Right cardiac atrium (tissue), 5 donors: Measurements from ENCODE around the gene FRZB. TPM values are rescaled to one million over a fixed set of nuclear protein-coding genes. Genes with fewer than 3 reads are reported as not detected.

Experiments
- ATAC-seq, 2 donors: fragments of 200-7000 bp; cut with Tn5 transposase; one replicate each; pipeline versions ENCODE4 v1.8.0 to v1.9.1; 2020; ENCODE audit warnings: moderate library complexity in 2 of 2, mild to moderate bottlenecking in 1 of 2
- DNase-seq, 3 donors: peaks; one replicate each; pipeline ENCODE4 v3.0.0-alpha.2; 2020
- H3K27ac ChIP-seq: one replicate; pipeline ENCODE4 v1.5.1; 2013; ENCODE audit warnings: mild to moderate bottlenecking, low read length, control low read depth, moderate library complexity
- H3K27me3 ChIP-seq: one replicate; pipeline ENCODE4 v1.6.1; 2013; ENCODE audit not compliant: control insufficient read depth, insufficient read depth
- H3K4me1 ChIP-seq: one replicate; pipeline ENCODE4 v1.6.1; 2013; ENCODE audit warnings: low read length; ENCODE audit not compliant: control insufficient read depth, insufficient read depth
- H3K4me3 ChIP-seq: one replicate; pipeline ENCODE4 v1.5.1; 2013; ENCODE audit warnings: low read length, control low read depth
- H3K9me3 ChIP-seq: one replicate; pipeline ENCODE4 v1.6.1; 2013; ENCODE audit warnings: low read length; ENCODE audit not compliant: control insufficient read depth
- WGBS: extraction: QIAGEN DNeasy Blood & Tissue Kit; methylation state at CpG from one replicate; pipeline ENCODE4 v1.1.7; 2013; 5-methylcytosine and 5-hydroxymethylcytosine counted together
- intact Hi-C, 4 donors: fragments of 100-400 bp; cut with DNase I; formaldehyde crosslinking; loops; one replicate each; pipeline versions ENCODE4 v1.11.0 to v1.14.0; 2022 to 2023
- polyA plus RNA-seq: library from polyadenylated mRNA; stranded (reverse); fragments of 200-250 nt; gene quantifications from one replicate; pipeline ENCODE4 v1.2.3, GENCODE V29; 2013
- total RNA-seq, 4 donors: library from RNA; stranded (reverse); fragmentation: NEBNext Ultra II Directional; extraction: Animal tissue kit (Norgen Biotek cat#: 25700); gene quantifications; one replicate each; pipeline ENCODE4 v1.2.1, GENCODE V29; 2021
- donor health status: healthy with polysubstance abuse.
- donor health status: DM: no; HTN: yes; CAD: no.
- donor health status: DM: no; HTN: no; CAD: no.
- donor health status: DM: no; HTN: yes; CAD: no; lungs with severe emphysema.
- donor health status: DM: yes; HTN: yes; CAD: no.

The FRZB gene
- total and polyA plus RNA-seq, 5 donors, result 2.8 to 7.1 (median 3.2) TPM

- no peaks in the 10 kb centered on the region for H3K9me3 ChIP-seq
- H3K27me3 ChIP-seq, result no peaks in the 10 kb centered on the region
- no peak for ATAC-seq
- H3K4me1 ChIP-seq, result no peaks in the 10 kb centered on the region
- intact Hi-C loops, result no loop called here
- no peak for DNase-seq
- no peak overlapping the region for H3K4me3 ChIP-seq
- 94% methylated on average over 4 of the region's 4 CpGs for WGBS
- no peak overlapping the region for H3K27ac ChIP-seq
Measured at GRCh38 chr2:182864949-182865570, 1.4 kb downstream of the FRZB start.

DNA sequence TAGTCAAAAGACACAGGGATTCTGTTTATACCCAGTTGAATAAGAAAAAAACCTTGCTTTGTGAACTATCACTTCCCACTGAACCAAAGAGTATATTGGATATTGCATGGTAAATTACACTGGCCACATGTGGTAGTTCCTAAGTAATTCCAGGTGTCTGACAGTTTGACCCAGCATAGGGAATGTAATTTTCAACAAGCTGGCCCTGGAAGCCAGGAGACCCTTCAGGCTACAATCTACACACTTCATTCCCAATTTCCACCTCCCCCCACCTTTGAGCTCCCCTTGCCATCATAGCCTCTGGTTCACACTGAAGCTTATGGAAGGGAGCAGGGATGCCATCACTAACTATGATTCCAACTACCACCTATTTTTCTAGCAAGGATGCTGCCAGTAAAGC, 2.8 kb downstream of the FRZB start:
- ATAC-seq (no peak), DNase-seq (no peak)
- no peaks in the 10 kb centered on the region for H3K4me1 ChIP-seq
- H3K27ac ChIP-seq, result no peak overlapping the region
- H3K27me3 ChIP-seq, result no peaks in the 10 kb centered on the region
- H3K4me3 ChIP-seq, result no peak overlapping the region
- H3K9me3 ChIP-seq, result no peaks in the 10 kb centered on the region
- intact Hi-C loops, result no loop called here

DNA sequence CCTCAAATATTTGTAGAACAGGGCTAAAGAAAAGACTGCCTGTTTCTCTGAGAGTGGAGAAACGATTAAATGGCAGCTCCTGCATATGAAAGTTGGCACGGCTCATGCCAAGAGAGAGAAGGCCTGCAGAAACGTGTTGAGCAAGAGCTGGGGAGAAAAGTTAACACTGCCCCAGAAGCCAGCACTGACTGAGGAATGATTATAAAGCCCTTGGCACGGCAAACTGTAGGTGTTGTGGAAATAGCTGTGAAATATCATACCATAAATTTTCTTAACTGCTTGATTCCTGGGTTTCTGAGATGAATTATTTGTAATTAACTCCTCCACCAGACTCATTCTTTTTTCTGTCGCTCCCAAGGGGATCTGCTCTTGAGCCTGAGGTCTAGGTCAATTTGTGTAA, 4.3 kb downstream of the FRZB start:
- intact Hi-C loops, result no loop called here
- WGBS, result 46% methylated on average over 5 of the region's 5 CpGs
- H3K4me1 ChIP-seq, result no peaks in the 10 kb centered on the region
- no peak overlapping the region for H3K27ac ChIP-seq
- peak in 1 of 2 donors; percentile 57 for ATAC-seq
- DNase-seq, result peak in 2 of 3 donors; percentile 33 to 61
- H3K4me3 ChIP-seq, result no peak overlapping the region
- H3K9me3 ChIP-seq, result no peaks in the 10 kb centered on the region
- no peaks in the 10 kb centered on the region for H3K27me3 ChIP-seq

DNA sequence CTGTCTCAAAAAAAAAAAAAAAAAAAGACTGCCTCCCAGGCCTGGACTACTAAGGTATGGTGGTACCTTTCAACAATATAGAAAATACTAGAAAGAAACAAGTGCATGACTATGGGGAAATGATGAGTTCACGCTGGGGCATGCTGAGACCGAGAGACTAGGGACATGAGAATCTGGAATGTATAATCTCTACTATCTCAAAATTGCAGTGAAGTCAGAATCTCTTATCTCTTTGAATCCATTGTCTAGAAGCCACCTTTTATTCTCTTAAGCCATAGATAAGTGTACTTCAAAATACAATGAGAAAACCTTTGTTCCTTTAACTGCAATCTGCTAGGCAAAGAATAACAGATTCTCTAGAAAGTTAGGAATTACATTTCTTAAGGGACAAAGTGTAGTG, 5.6 kb downstream of the FRZB start:
- Histone ChIP-seq H3K9me3 (no peaks in the 10 kb centered on the region), H3K27me3 (no peaks in the 10 kb centered on the region), H3K4me3 (no peak overlapping the region), H3K27ac (no peak overlapping the region), H3K4me1 (no peaks in the 10 kb centered on the region)
- no peak for DNase-seq
- intact Hi-C loops, result no loop called here
- ATAC-seq, result no peak
- 89% methylated on average over 2 of the region's 2 CpGs for WGBS

GRCh38 chr2:182858671-182859070, 7.8 kb downstream of the FRZB start:
- Histone ChIP-seq H3K27ac (no peak overlapping the region), H3K4me1 (no peaks in the 10 kb centered on the region), H3K27me3 (no peaks in the 10 kb centered on the region), H3K9me3 (no peaks in the 10 kb centered on the region), H3K4me3 (no peak overlapping the region)
- WGBS, result 88% methylated on average over 3 of the region's 3 CpGs
- ATAC-seq (no peak), DNase-seq (no peak)
- intact Hi-C loops, result no loop called here

DNA sequence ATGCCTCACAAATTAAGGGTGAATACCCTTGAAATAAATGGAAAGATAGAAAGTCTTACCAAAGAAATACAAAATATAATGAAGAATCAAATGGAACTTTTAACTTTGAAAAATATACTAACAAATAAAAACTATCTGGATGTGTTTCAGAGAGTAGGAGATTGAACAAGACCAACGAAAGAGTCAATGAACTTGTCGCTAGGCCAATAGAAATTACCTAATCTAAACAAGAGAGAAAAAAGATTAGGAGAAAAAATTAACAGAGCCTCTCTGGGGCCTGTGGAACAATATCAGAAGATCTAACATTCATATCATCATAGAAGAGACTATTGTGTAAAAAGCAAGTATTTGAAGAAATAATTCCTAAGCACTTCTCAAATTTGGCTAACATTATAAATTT, 11.1 kb downstream of the FRZB start:
- no peak for ATAC-seq
- no peaks in the 10 kb centered on the region for H3K9me3 ChIP-seq
- H3K4me1 ChIP-seq, result peaks cover 1% of the 10 kb centered on the region
- WGBS, result 83% methylated on average over 2 of the region's 2 CpGs
- H3K27me3 ChIP-seq, result no peaks in the 10 kb centered on the region
- no peak overlapping the region for H3K27ac ChIP-seq
- DNase-seq, result no peak
- intact Hi-C loops, result no loop called here
- no peak overlapping the region for H3K4me3 ChIP-seq

- H3K4me1 ChIP-seq, result peaks cover 1% of the 10 kb centered on the region
- WGBS, result 49% methylated on average over 5 of the region's 5 CpGs
- intact Hi-C loops, result no loop called here
- H3K27ac ChIP-seq, result no peak overlapping the region
- DNase-seq, result no peak
- ATAC-seq, result no peak
- no peaks in the 10 kb centered on the region for H3K9me3 ChIP-seq
- no peak overlapping the region for H3K4me3 ChIP-seq
- H3K27me3 ChIP-seq, result no peaks in the 10 kb centered on the region
Measured at GRCh38 chr2:182854375-182855105, 11.9 kb downstream of the FRZB start.

DNA sequence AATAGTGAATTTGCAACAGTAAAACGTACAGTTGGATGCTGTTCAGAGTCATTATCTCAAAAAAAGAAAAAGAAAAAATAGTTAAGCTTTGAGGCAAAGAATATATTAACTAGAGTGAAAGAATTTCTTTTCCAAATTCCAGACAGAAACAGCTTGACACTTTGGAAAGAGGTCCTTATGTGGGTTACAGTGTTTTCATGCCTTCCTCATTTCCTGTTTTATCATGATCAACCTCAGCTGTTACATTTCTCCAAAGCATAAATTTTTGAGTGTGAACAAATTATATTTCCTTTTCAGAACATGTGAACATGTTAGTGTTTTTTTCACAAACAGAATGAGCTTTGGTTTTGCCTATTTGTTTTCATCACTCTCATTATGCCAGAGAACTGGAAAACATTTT, 13.6 kb downstream of the FRZB start:
- Histone ChIP-seq H3K9me3 (no peaks in the 10 kb centered on the region), H3K4me3 (no peak overlapping the region), H3K4me1 (peaks cover 1% of the 10 kb centered on the region), H3K27me3 (no peaks in the 10 kb centered on the region), H3K27ac (no peak overlapping the region)
- WGBS, result 50% methylated on average over 1 of the region's 1 CpG
- intact Hi-C loops, result no loop called here
- no peak for DNase-seq
- no peak for ATAC-seq

GRCh38 chr2:182852090-182852489, 14.3 kb downstream of the FRZB start:
- intact Hi-C loops, result no loop called here
- peaks cover 1% of the 10 kb centered on the region for H3K4me1 ChIP-seq
- H3K27me3 ChIP-seq, result no peaks in the 10 kb centered on the region
- H3K9me3 ChIP-seq, result no peaks in the 10 kb centered on the region
- DNase-seq, result peak in 1 of 3 donors; percentile 43
- no peak overlapping the region for H3K4me3 ChIP-seq
- no peak overlapping the region for H3K27ac ChIP-seq
- no peak for ATAC-seq
- 90% methylated on average over 1 of the region's 1 CpG for WGBS

DNA sequence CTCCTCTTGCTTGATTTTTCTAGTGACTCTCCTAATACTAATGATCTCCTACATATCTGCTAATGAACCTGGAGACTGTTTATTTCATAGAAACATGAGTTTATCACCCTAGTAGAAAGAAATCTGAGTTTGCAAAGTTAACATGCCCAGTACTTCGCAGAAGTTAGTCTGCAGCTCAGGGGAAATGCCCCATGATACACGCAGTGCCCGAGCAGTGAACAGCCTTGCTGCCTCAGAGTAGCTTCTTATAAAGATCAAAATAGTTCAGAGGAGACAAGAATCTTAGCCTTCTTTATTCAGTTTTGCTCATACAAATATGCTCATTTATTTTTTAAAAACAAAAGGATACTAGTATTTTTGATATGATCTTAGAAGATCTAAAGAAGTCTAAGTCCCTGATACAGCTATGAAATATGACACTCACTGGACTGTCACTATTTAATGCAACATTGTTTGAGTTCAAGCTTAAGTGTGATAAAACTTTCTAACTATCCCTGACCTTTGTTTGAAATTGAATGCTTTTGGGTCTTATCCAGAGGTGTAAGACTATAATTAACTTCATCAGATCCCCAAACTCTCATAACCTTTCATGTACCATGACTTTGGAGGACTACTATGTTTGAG, 20.5 kb downstream of the FRZB start:
- Histone ChIP-seq H3K4me1 (no peaks in the 10 kb centered on the region), H3K27ac (no peak overlapping the region), H3K4me3 (no peak overlapping the region), H3K27me3 (no peaks in the 10 kb centered on the region), H3K9me3 (no peaks in the 10 kb centered on the region)
- WGBS, result 63% methylated on average over 3 of the region's 3 CpGs
- intact Hi-C loops, result no loop called here
- ATAC-seq (no peak), DNase-seq (no peak)

DNA sequence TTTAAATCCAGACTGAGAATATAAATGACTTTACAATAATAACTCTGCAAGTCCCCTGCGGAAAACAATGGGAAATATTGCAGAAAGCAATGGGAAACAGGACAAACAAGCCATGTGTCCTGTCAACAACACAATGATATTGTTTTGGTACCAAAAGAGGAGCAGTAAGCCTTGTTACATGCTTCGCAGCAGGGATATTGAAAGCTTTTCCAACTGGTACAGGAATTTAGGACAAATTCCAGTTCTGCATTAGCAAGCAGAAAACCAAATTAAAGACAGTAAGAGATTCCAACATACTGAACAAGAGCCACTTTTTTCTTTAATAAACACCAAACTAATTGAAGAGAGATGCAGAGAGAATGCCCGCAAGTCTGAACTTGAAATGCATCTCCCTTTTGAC, 30.0 kb downstream of the FRZB start:
- whole genome bisulfite sequencing, result 65% methylated on average over 3 of the region's 3 CpGs
- Histone ChIP-seq H3K9me3 (no peaks in the 10 kb centered on the region), H3K27ac (no peak overlapping the region), H3K4me3 (no peak overlapping the region), H3K4me1 (no peaks in the 10 kb centered on the region), H3K27me3 (no peaks in the 10 kb centered on the region)
- DNase-seq (no peak), ATAC-seq (no peak)
- intact Hi-C loops, result no loop called here
